GM19043 (cell line): ENCODE data around the gene MAN1A1.

Experiments
- ATAC-seq: cut with Tn5 transposase; IDR thresholded peaks from one replicate; pipeline ENCODE4 v1.9.1; 2021; ENCODE audit warnings: low read depth; ENCODE audit not compliant: unreplicated experiment

MAN1A1 gene

DNA sequence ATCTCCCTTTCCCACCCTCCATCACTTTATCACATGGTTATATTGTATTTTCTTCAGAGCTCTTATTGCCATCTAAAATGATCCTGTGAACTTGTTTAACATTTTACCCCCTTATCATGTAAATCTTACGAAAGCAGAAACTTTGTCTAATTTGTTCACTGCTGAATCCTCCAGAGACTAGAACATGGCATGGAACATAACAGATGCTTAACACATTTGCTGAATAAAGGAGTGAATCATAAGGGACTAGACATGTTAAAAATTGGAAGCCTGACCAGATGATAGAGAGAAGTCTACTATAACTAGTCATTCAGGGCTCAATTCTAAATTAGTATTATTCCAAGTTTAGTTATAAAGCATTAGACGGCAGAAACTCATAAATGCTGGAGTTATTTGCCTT lies 73.3 kb downstream of the MAN1A1 start:
- ATAC-seq: no peak

DNA sequence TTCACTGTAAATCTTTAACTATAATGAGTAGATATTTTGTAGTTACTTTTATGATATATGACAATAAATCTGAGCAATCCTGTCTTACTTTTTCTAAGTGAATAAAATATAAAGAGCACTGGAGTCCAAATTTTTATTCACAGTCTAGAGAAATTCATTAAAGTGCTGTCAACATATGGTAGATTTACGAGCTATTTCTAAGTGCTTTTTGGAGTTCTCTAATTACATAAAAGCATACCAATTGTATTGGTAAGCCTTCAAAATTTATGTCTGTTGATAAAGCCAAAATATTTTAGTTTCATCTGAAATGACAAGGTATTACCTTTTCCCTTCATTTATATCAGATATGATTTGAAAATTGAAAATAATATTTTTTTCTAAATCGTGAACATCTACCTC lies 75.4 kb downstream of the MAN1A1 start:
- ATAC-seq: no peak

DNA sequence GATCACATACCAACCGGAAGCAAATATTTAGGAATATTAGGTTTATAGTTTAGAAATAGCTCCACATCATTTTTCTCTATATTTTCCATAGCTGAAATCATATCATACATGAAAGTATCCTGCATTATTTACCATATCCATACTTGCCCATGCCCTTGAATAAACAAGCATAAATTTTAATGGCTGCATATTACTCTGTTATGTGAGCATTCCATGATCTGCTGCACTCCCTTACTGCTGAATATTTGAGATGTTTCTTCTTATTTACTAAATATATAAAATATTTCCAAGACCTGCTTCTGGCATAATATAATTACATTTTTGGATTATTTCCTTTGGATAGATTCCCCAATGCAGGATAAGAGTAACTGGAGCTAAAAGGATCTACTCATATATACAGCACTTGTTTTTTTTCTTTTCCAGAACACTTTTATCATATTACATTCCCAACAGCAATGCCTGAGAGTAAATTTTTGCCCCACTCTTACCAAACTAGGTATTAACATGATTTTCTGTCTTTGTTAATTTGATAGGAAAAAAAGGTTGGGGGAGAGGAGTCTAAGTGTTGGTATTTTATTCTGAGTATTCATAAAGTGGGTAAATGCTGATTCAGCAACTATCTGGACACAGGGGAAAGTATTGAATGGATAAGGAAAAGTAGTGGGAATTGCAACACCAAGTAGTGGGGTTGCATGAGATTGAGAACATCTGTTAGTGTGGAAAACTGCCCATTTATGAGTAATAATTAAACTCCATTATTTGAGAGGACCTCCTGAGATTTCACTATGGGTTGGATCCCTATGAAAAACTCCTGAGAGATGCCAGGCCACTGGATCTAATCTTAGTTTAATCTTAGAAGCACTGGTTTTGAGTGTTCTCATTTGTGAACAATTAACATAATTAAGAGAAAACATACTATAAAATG lies 76.0 kb downstream of the MAN1A1 start:
- ATAC-seq: no peak

DNA sequence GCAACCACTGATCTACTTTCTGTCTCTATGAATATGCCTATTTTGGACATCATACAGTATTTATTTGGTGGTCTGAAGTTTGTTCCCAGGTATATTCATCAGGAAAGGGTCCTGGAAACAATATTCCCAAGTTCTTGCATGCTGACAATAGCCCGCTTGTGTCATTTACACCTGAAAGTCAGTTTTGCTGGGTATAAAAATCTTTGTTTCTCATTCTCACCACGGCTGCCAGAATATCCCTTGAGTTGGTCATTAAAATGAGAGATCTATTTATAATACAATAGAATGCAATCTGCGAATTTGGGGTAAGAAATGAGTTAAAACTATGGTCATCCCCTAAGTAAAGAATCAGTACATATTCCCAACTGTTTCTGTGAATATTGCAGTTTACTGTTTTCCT lies 79.0 kb downstream of the MAN1A1 start:
- ATAC-seq: no peak

DNA sequence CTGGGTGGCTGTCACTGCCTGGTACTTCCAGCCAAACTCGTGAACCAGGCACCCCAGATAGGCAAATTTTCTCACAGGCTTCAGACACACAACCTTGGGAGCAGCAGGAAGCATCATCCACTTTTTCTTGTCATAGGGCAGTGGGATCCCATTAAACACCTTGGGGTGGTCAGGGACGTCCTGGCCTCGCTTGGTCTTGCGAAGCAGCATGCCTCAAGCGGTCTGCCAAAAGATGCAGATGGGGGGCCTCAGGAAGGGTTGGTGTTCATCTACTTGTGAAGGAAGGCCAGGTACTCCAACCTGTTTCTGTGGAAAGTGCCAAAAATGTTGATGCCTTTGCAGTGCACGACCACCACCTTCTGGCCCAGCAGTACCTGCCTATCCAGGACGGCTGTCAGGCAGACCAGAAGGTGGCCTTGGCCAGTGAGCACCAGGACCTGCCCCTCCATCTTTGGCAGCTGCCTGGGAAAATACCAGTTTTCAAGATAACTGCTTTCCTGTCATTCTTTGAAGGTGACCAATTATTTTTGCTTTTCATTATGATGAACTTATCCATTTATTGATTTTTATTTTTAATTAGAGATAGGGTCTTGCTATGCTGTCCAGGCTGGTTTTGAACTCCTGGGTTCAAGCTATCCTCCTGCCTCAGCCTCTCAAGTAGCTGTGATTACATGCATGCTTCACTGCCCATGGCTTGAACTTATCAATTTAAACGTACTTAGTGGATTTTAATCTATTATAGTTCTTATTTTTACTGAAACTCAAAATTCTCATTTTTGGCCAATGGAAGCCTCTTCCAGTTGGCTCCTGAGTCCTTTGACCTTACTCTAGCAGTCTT lies 80.1 kb downstream of the MAN1A1 start:
- ATAC-seq: no peak

DNA sequence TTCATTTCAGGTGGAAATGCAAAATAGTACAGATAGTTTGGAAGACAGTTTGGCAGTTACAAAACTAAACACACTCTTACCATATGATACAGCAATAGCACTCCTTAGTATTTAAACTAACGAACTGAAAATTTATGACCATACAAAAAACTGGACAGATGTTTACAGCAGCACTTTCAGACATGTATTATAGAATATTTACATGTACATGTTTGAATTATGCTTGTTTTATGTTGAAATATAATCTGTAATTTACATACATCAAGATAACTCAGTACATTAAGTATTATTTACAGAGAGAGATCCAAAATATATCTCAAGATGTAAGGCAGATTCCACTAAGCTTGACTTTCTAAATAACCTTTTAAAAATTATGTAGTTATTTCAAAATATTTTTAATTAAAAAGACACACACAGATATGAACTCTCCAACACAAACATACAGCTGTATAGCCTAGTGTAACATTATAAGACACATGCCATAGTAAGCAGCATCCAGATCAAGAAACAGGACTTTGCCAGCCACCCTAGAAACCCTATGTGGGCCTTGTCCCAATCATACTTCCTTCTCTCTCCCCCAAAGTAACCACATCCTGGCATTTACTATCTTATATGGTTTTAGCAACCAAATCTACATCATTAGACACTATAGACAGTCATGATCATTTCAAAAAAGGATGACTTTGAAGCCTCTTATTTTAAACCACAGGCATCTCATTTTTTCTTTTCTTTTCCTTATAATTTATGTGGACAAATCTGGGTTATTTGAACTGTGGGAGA lies 82.2 kb downstream of the MAN1A1 start:
- ATAC-seq: no peak

DNA sequence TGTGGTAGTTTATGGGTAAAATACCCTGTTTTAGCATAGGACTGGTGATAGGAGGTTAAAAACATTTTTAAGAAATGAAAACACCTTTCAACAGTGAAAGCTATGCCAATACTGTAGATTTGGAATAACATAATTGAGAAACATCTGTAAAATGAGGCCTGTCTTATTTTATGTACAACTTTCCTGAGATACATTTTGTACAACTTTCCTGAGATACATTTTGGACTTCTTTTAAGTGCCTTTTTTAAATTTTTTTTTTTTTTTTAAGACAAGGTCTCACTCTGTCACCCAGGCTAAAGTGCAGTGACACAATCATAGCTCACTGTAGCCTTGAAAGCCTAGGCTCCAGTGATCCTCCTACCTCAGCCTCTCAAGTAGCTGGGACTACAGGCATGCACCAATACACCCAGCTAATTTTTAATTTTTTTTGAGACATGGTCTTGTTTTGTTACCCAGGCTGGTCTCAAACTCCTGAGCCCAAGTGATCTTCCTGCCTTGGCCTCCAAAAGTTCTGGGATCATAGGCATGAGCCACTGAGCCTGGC lies 84.6 kb downstream of the MAN1A1 start:
- ATAC-seq: no peak

DNA sequence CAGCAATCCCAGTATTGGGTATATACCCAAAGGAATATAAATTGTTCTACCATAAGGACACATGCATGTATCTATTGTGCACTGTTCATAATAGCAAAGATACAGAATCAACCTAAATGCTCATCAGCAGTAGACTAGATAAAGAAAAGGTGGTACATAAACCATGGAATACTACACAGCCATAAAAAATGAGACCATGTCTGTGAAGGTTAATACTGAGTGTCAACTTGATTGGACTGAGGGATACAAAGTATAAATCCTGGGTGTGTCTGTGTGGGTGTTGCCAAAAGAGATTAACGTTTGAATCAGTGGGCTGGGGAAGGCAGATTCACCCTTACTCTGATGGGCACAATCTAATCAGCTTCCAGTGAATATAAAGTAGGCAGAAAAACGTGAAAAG lies 86.9 kb downstream of the MAN1A1 start:
- no peak for ATAC-seq

DNA sequence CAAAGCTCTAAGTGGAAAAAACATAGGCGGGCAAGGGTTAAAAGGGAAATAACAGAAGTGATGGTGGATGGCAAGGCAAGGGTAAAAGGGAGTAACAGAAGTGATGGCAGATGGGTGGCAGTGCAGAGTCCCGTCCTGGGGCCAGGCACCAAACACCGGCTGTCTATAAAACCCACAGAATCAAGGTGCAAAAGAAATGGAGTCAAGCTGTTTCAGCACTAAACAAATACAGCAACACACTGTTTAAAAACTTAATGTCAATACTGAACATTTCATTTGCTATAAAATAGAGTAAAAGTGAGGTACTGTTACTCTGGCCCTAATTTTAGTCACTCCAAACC lies 87.6 kb downstream of the MAN1A1 start:
- no peak for ATAC-seq

DNA sequence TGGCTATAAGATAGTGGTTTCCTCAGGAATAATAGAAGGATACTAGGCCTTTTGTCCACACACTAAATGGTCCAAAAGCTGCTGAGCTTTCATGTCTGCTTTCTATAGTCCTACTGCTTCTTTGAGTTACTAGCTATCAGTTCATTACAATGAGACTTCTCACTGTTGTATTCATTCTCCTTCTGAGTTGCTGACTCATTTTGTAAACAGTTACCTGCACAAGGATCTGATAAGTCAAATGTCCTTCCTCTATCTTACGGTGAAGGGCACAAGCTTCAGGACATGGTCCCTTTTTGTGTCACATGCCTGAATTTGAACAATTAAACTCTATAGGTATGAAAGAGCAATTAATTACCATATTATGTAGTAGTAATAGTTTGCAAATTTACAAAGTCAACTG lies 90.5 kb downstream of the MAN1A1 start:
- ATAC-seq: peak; percentile 46

DNA sequence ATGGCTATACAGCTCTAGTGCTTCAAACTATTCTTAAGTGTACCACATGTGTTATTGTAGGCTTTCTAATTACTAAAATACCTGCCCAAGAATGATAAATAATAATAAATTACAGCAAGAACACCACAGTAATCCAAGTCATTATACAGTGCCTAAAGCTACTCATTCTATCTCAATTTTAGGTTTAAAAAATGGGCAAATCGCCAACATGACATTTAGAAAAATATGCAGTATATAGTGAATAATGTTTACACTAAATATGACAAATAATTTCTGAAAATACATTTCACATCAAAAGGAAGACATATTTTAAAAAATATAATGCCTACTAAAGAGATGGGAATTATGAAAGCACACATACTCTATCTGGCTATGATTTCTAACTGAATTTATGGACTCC lies 91.8 kb downstream of the MAN1A1 start:
- ATAC-seq: no peak

DNA sequence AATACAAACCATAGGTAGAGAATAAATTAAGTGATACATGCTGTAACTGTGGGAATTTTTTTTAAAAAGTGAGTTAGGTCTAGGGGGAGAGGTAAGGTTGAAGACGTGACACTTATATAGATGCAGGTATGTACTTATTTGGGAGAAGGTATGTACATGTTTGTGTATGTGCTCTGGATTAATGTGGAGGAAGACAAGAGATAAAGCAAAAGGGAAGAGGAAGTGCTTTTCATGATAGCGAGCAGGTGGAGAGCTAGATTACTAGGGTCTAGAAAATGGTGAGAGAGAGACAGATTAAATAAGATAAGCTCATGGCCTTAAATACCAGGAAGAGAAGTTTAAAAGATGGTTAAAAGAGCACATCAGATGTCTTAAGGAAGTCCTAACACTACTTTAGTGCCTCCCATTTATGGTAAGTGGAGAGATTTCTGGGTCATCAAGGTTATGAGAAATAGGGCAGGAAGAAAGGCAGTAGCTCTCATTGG lies 92.5 kb downstream of the MAN1A1 start:
- no peak for ATAC-seq

DNA sequence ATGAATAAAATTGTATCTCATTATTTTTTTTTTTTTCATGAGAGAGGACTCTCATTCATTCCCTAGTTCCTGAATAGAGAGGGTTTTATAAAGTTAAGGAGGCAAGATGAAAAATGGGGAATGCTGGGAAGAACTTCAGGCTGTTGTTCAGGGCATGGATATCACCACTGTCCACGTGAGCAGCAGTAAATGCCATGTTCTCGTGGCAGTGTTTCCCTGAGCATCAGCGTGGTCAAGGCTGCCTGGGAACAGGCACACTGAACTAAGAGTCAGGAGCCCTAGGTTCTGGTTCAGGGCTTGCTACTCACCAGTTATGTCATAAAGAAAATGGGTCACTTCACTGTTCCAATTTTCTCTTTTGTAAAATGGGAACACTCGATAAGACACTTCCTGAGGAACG lies 93.2 kb downstream of the MAN1A1 start:
- no peak for ATAC-seq

DNA sequence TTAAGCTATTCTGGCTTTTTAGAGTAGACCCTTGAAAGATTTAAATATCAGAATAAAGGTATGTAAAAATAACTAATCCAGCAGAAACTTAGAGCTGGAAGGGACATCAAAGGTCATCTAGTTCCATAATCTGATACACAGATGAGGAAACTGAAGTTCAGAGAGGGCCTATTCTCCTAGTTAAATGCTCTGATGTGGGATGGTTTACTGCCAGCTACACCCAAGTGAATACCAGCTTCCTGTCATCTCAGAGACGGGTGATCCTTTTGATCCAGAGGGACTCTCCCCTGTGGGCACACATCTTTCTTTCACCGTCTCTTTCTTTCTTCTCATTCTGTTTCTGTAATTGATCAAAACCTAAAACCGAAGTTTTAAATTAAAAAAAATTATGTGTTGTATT lies 94.1 kb downstream of the MAN1A1 start:
- ATAC-seq: no peak

DNA sequence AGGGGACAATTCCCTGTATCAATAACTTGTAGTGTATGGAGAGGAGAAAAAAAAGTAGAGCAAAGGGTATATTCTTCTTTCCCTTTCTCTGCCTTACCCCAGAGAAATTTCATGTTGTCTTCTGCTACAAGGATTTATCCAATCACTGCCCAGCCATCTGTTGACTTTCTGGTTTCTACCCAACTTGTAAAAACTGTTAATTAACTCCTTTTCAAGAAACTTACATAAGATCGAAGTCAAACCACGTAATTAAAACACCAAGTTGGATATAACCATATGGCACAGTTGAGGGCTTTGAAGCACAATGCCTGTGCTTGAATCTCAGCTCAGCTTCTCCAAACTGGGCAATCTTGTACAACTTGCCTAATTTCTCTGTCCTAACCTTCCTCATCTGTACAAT lies 99.5 kb downstream of the MAN1A1 start:
- no peak for ATAC-seq

DNA sequence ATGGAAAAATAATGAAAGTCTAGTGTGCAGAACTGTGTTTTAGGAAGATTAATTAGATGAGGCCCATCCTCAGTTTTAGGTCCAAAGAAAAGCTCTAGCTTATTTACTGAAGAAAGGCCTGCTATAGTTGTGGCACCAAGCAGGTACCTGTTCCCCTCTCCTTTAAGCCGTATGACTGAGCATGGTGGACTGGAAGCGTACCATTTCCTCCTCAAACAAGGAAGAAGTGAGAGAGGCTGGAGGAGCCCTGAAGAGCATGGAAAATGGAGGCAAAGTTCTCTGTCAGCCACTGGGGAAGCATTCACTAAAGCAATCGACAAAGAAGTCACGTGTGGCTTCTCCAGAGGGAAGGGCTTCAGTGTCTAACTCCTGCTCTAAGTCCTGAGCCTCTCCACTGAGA lies 100.2 kb downstream of the MAN1A1 start:
- ATAC-seq: no peak

DNA sequence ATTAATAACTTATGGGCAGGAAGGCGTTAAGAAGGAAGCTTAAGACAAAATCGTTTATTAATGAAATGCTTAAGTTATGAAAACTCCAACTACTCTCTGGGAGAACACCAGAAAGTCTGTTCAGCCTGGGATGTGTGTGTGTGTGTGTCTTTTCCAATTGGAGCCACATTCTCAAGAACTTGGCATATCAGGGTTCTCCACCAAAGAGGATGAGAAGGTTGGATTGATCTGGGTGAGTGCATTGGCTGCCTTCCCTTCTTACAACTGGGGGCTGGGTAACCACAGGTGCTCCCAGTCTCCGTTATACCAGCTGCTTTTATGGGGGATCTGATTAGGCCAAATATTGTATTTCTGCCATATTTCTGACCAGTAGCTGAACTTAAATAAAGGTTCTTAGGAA lies 102.1 kb downstream of the MAN1A1 start:
- no peak for ATAC-seq

DNA sequence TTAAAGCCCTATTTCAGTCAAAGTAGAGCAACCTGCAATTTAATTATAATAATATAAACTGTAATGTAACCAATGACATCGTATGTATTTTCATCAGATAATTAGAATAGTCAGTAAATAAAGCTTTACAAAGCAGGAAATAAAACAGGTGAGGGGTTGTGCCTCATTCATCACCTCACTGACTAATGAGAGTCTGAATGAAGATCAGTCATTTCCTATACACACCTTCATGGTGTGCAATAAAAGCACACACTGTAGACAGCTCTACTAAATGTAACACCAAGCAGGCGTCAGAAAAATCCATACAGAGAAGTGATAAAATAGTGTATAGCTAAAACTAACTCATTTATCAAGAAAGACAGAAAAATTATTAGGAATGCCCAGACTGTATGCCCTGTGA lies 105.9 kb downstream of the MAN1A1 start:
- ATAC-seq: no peak

DNA sequence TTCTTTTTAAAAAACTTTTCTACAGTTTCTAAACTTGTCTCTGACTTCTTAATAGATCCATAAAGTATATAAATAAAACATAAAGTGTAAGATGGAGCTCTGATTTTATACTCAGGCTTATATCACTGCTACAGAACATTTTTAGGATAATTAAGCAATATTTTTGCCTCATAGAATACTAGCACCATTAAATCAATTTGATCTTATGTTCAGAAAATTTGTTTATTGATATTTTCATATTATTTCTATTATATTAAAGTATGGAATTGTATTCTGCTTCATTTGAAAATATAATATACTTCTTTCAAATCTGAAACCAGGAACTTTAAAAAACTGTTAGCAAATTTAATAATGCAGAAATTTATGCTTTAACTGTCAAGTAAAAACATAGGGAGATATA lies 106.5 kb downstream of the MAN1A1 start:
- ATAC-seq: no peak

DNA sequence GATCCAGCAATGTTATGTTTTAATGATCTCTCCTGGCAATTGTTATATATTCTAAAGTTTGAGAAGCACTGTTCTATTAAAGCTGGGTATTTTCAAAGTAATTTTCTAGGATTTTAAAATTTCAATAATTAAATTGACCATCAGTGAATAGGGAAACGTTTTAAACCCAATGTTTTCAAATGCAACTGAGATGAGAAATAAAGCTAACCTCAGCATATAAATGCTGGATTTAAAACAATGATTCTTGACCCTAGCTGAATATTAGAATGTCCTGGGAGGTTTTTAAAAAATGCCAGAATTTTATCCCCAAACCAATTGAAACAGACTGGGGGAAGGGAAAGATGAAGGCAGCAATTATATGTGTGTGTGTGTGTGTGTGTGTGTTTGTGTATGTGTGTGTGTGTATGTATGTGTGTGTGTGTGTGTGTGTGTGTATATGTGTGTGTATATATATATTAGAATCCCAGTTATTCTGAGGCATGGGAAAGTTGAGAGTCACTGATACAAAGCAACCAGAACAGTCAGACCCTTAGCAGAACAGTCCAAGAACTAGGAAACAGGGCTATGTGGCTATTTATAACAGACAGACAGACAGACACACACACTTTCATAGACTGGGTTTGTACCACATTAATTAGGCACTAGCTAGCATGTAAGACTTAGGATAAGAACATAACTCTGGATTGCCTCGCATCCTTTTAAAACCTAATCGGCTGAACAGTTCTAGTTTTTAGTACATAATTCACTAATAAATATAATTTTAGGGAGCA lies 107.8 kb downstream of the MAN1A1 start:
- ATAC-seq: no peak
